SK-N-SH treated with all-trans-retinoic acid at 6 μM for 48 hours (cell line): ENCODE results near the gene ARHGAP26.

Experiments used
- ATAC-seq: fragments of 200-7000 bp; cut with Tn5 transposase; 3 replicates; pipeline ENCODE4 v1.9.1; 2020; ENCODE audit warnings: mild to moderate bottlenecking, moderate library complexity
- ARNTL ChIP-seq: fragments of 450-650 bp; formaldehyde crosslinking; IDR thresholded peaks from 2 replicates; pipeline ENCODE4 v1.5.0; 2020; ENCODE audit warnings: low read depth, mild to moderate bottlenecking, moderate library complexity, borderline replicate concordance
- BACH2 ChIP-seq: fragments of 250-450 bp; sonication (Bioruptor Pico); IDR thresholded peaks from 2 replicates; pipeline ENCODE4 v1.9.0; 2021; ENCODE audit warnings: mild to moderate bottlenecking, borderline replicate concordance
- CSDC2 ChIP-seq: fragments of 250-450 bp; sonication (Bioruptor Pico); IDR thresholded peaks from 2 replicates; pipeline ENCODE4 v1.5.0; 2020; ENCODE audit warnings: mild to moderate bottlenecking, moderate library complexity
- CSRNP3 ChIP-seq: fragments of 250-450 bp; sonication (Bioruptor Pico); IDR thresholded peaks from 2 replicates; pipeline ENCODE4 v1.5.1; 2021; ENCODE audit warnings: mild to moderate bottlenecking, moderate library complexity
- ESRRG ChIP-seq: fragments of 250-450 bp; sonication (Bioruptor Pico); IDR thresholded peaks from 2 replicates; pipeline ENCODE4 v1.6.1; 2021; ENCODE audit warnings: mild to moderate bottlenecking
- ISL1 ChIP-seq: fragments of 250-450 bp; sonication (Bioruptor Pico); IDR thresholded peaks from 2 replicates; pipeline ENCODE4 v2.1.2; 2022; ENCODE audit warnings: mild to moderate bottlenecking, moderate library complexity
- OSR1 ChIP-seq: fragments of 250-450 bp; sonication (Bioruptor Pico); IDR thresholded peaks from 2 replicates; pipeline ENCODE4 v1.8.0; 2022; ENCODE audit warnings: moderate library complexity, mild to moderate bottlenecking, inconsistent platforms
- PPARA ChIP-seq: fragments of 250-450 bp; sonication (Bioruptor Pico); IDR thresholded peaks from 2 replicates; pipeline ENCODE4 v1.5.0; 2020; ENCODE audit warnings: mild to moderate bottlenecking, borderline replicate concordance
- RARB ChIP-seq: fragments of 250-450 bp; sonication (Bioruptor Pico); IDR thresholded peaks from 2 replicates; pipeline ENCODE4 v1.8.0; 2021; ENCODE audit warnings: mild to moderate bottlenecking, moderate library complexity
- SNAI2 ChIP-seq: fragments of 250-450 bp; sonication (Bioruptor Pico); IDR thresholded peaks from 2 replicates; pipeline ENCODE4 v1.5.0; 2020; ENCODE audit warnings: mild to moderate bottlenecking, moderate library complexity
- TOX ChIP-seq: fragments of 250-450 bp; sonication (Bioruptor Pico); IDR thresholded peaks from 2 replicates; pipeline ENCODE4 v1.8.0; 2021; ENCODE audit warnings: mild to moderate bottlenecking, moderate library complexity, borderline replicate concordance
- TSHZ2 ChIP-seq: fragments of 250-450 bp; sonication (Bioruptor Pico); IDR thresholded peaks from 2 replicates; pipeline ENCODE4 v1.5.0; 2020; ENCODE audit warnings: mild to moderate bottlenecking, moderate library complexity
- ZC3H10 ChIP-seq: fragments of 250-450 bp; sonication (Bioruptor Pico); IDR thresholded peaks from 2 replicates; pipeline ENCODE4 v1.5.1; 2021; ENCODE audit warnings: mild to moderate bottlenecking, moderate library complexity
- ZFP3 ChIP-seq: fragments of 250-450 bp; sonication (Bioruptor Pico); IDR thresholded peaks from 2 replicates; pipeline ENCODE4 v1.5.0; 2020; ENCODE audit warnings: mild to moderate bottlenecking, moderate library complexity
- ZFP30 ChIP-seq: fragments of 450-650 bp; formaldehyde crosslinking; IDR thresholded peaks from 2 replicates; pipeline ENCODE4 v1.5.0; 2022; ENCODE audit warnings: mild to moderate bottlenecking, moderate library complexity
- ZNF565 ChIP-seq: fragments of 450-650 bp; formaldehyde crosslinking; conservative IDR thresholded peaks from 2 replicates; pipeline ENCODE4 v1.5.0; 2020; ENCODE audit warnings: low read depth, mild to moderate bottlenecking, moderate library complexity
- ZNF70 ChIP-seq: fragments of 450-650 bp; formaldehyde crosslinking; IDR thresholded peaks from 2 replicates; pipeline ENCODE4 v1.5.0; 2020; ENCODE audit warnings: mild to moderate bottlenecking, moderate library complexity
- ZNF8 ChIP-seq: fragments of 450-650 bp; formaldehyde crosslinking; IDR thresholded peaks from 2 replicates; pipeline ENCODE4 v1.5.0; 2020; ENCODE audit warnings: mild to moderate bottlenecking, moderate library complexity
- TF ChIP-seq, protein P1 (sequence below): fragments of 250-450 bp; sonication (Bioruptor Pico); IDR thresholded peaks from 2 replicates; pipeline ENCODE4 v1.8.0; 2020; ENCODE audit warnings: mild to moderate bottlenecking, moderate library complexity, borderline replicate concordance
- TF ChIP-seq, protein P2 (sequence below): fragments of 250-450 bp; sonication (Bioruptor Pico); IDR thresholded peaks from 2 replicates; pipeline ENCODE4 v1.8.0; 2021; ENCODE audit warnings: low read depth, mild to moderate bottlenecking, moderate library complexity, borderline replicate concordance

ARHGAP26 gene

DNA sequence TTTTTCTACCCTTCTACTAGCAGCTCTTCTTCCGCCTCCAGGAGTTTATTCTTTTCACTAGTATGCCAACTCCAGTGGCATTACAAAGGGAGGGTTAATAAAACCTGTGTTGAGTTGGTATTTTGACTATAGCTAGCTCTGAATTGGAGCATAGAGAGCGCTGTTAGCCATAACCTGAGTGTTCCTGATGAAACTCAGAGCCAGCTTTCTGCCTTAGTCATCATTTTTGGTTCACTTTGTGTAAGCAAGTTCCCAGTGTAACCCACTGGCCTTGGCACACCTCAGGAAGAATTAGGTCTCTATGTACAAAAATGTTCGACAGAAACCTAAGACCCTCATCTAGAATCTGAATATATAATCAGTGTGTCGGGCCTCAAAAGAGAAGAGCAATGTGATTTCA is 394.4 kb downstream of the ARHGAP26 start:
- TF ChIP-seq ZFP3 (CRISPR knock-in tag), result no peak
- peak; percentile 48; the same call in 2 of the 3 replicates for ATAC-seq

DNA sequence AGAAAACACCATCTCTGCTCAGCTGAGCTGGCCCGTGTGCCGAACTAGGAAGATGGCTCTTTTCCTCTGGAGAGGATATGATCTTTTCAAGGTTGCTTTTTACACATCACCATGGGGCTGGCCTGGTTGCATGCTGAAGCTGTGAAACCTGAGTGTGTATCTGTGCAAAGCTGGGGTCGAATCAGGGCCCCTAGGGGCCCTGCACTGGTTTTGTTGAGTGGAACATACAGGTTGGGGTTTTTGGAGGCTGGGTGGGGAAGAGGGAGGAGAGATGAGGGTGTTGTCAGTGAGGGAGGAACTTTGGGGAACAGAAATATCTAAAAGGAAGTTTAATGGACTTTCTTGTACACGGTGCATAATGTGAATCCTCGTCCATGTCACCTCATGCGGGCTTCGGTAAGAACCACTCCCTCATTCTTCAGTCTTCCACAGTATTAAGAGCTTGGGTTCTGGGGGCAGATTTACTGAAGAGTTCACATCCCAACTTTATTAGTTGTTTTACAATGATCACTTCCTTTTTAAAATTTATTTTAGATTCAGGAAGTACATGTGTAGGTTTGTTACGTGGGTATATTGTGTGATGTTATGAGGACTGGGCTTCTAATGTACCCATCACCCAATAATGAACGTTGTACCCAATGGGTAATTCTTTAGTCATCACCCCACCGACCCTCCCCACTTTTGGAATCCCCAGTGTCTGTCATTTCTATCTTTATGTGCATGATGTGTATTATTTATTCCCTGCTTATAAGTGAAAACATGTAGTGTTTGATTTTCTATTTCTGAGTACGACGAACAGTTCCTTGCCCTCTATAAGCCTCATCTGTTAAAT is 395.1 kb downstream of the ARHGAP26 start:
- TF ChIP-seq, protein P1, sequence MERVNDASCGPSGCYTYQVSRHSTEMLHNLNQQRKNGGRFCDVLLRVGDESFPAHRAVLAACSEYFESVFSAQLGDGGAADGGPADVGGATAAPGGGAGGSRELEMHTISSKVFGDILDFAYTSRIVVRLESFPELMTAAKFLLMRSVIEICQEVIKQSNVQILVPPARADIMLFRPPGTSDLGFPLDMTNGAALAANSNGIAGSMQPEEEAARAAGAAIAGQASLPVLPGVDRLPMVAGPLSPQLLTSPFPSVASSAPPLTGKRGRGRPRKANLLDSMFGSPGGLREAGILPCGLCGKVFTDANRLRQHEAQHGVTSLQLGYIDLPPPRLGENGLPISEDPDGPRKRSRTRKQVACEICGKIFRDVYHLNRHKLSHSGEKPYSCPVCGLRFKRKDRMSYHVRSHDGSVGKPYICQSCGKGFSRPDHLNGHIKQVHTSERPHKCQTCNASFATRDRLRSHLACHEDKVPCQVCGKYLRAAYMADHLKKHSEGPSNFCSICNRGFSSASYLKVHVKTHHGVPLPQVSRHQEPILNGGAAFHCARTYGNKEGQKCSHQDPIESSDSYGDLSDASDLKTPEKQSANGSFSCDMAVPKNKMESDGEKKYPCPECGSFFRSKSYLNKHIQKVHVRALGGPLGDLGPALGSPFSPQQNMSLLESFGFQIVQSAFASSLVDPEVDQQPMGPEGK, result no peak
- TF ChIP-seq CSDC2 (CRISPR knock-in tag), result no peak
- ATAC-seq, result no peak

GRCh38 chr5:143166090-143166489 is 395.9 kb downstream of the ARHGAP26 start:
- no peak for TF ChIP-seq ARNTL (CRISPR knock-in tag)
- no peak for TF ChIP-seq RARB
- no peak for TF ChIP-seq BACH2 (CRISPR knock-in tag)
- TF ChIP-seq ZFP3 (CRISPR knock-in tag), result no peak
- no peak for TF ChIP-seq ESRRG (CRISPR knock-in tag)
- TF ChIP-seq, protein P1, result no peak
- TF ChIP-seq ZC3H10 (CRISPR knock-in tag), result no peak
- TF ChIP-seq TOX (CRISPR knock-in tag), result no peak
- TF ChIP-seq ZNF70 (CRISPR knock-in tag), result no peak
- TF ChIP-seq CSDC2 (CRISPR knock-in tag), result no peak
- TF ChIP-seq ISL1 (CRISPR knock-in tag), result no peak
- no peak for TF ChIP-seq SNAI2 (CRISPR knock-in tag)
- TF ChIP-seq CSRNP3 (CRISPR knock-in tag), result no peak
- TF ChIP-seq PPARA (CRISPR knock-in tag), result no peak
- TF ChIP-seq OSR1, result no peak
- TF ChIP-seq, protein P2, sequence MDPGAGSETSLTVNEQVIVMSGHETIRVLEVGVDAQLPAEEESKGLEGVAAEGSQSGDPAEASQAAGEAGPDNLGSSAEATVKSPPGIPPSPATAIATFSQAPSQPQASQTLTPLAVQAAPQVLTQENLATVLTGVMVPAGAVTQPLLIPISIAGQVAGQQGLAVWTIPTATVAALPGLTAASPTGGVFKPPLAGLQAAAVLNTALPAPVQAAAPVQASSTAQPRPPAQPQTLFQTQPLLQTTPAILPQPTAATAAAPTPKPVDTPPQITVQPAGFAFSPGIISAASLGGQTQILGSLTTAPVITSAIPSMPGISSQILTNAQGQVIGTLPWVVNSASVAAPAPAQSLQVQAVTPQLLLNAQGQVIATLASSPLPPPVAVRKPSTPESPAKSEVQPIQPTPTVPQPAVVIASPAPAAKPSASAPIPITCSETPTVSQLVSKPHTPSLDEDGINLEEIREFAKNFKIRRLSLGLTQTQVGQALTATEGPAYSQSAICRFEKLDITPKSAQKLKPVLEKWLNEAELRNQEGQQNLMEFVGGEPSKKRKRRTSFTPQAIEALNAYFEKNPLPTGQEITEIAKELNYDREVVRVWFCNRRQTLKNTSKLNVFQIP, result no peak
- no peak for TF ChIP-seq ZFP30
- TF ChIP-seq ZNF8 (CRISPR knock-in tag), result no peak
- no peak for TF ChIP-seq TSHZ2 (CRISPR knock-in tag)
- no peak for TF ChIP-seq ZNF565 (CRISPR knock-in tag)
- no peak for ATAC-seq
